Measurements from ENCODE around the gene VGF. TPM values are rescaled to one million over a fixed set of nuclear protein-coding genes. Genes with fewer than 3 reads are reported as not detected.

Gene VGF
- total RNA-seq, 1 experiment from 2014 or later = 4.4 TPM

- no peak for TF ChIP-seq POLR2AphosphoS5 (IDR thresholded peaks at IDR 0.05; ENCODE audit: low read depth, low read length)
- TF ChIP-seq SIN3A (IDR thresholded peaks at IDR 0.05; ENCODE audit: borderline replicate concordance, insufficient read depth, low read depth, low read length) = no peak
- TF ChIP-seq TCF7L2 (IDR thresholded peaks at IDR 0.05; ENCODE audit: low read depth, low read length) = peak; percentile 52; the same call in 1 of the 2 replicates
- no peak overlapping the region for H3K27ac ChIP-seq (ENCODE audit: low read length)
- H3K4me1 ChIP-seq (ENCODE audit: control insufficient read depth, insufficient read depth, low read length) = peaks cover 47% of the 10 kb centered on the region
- no peaks in the 10 kb centered on the region for H3K9me3 ChIP-seq (ENCODE audit: control insufficient read depth, insufficient read depth, low read depth, low read length)
- in situ Hi-C loops (cut with HindIII; ENCODE audit: low pct_unique_long_range_greater_than_20kb, low sequenced_read_pairs) (no loop called here), intact Hi-C loops (cut with micrococcal nuclease; ENCODE audit: unreplicated experiment) (no loop called here)
- no peaks in the 10 kb centered on the region for H3K36me3 ChIP-seq (ENCODE audit: control insufficient read depth, insufficient read depth, low read length)
- ATAC-seq (no peak), DNase-seq (ENCODE audit: low read depth, low spot score) (no peak)
- H3K27me3 ChIP-seq (ENCODE audit: control insufficient read depth, insufficient read depth, low read length) = peaks cover 16% of the 10 kb centered on the region
- BruUV-seq (replicated peaks) = no TSS peak
- ChIA-PET POLR2A (interaction anchor here (0.6 kb wide), 2 partner anchors 86 to 91 kb away, joined by 6 to 11 read pairs; partner anchors contain the start of gene TRIM56), CTCF (interaction anchor here (0.9 to 1.6 kb wide), 4 partner anchors 21 to 27 kb away, joined by 3 to 10 read pairs (median 6); no protein-coding TSS in a partner anchor)
- no peak overlapping the region for H3K4me3 ChIP-seq (ENCODE audit: low read depth in 2 of 2, low read length in 2 of 2)
Measured at GRCh38 chr7:101170617-101171441, 5.5 kb upstream of the VGF start.

GRCh38 chr7:101169838-101170551 is 4.6 kb upstream of the VGF start:
- in situ Hi-C loops (cut with HindIII; ENCODE audit: low pct_unique_long_range_greater_than_20kb, low sequenced_read_pairs) = no loop called here

More at GRCh38 chr7:101169838-101170551, 4.6 kb upstream of the VGF start:
- Histone ChIP-seq H3K4me1 (ENCODE audit: control insufficient read depth, insufficient read depth, low read length) (peaks cover 50% of the 10 kb centered on the region), H3K9me3 (ENCODE audit: control insufficient read depth, insufficient read depth, low read depth, low read length) (no peaks in the 10 kb centered on the region), H3K36me3 (ENCODE audit: control insufficient read depth, insufficient read depth, low read length) (no peaks in the 10 kb centered on the region), H3K4me3 (ENCODE audit: low read depth in 2 of 2, low read length in 2 of 2) (peak overlapping the region; percentile 8 to 46; a peak in 3 of 4 replicates), H3K27me3 (ENCODE audit: control insufficient read depth, insufficient read depth, low read length) (peaks cover 16% of the 10 kb centered on the region), H3K27ac (ENCODE audit: low read length) (no peak overlapping the region)
- ChIA-PET CTCF (interaction anchor here (0.9 to 1.6 kb wide), 2 partner anchors 23 to 26 kb away, joined by 5 to 10 read pairs; no protein-coding TSS in a partner anchor), POLR2A (interaction anchor here (0.6 kb wide), 1 partner anchor 90 kb away, joined by 6 read pairs; no protein-coding TSS in a partner anchor)
- no TSS peak for BruUV-seq (replicated peaks)
- DNase-seq (ENCODE audit: low read depth, low spot score) (no peak), ATAC-seq (peak; percentile 43)
- intact Hi-C loops (cut with micrococcal nuclease; ENCODE audit: unreplicated experiment) = no loop called here
- no peak for TF ChIP-seq POLR2AphosphoS5 (IDR thresholded peaks at IDR 0.05; ENCODE audit: low read depth, low read length)
- TF ChIP-seq SIN3A (IDR thresholded peaks at IDR 0.05; ENCODE audit: borderline replicate concordance, insufficient read depth, low read depth, low read length) = no peak
- peak in 1 of 2 experiments; percentile 73; a peak in 2 of 4 replicates for TF ChIP-seq REST (IDR thresholded peaks at IDR 0.05; ENCODE audit: insufficient read depth in 1 of 2, low read depth in 2 of 2, low read length in 1 of 2)
- TF ChIP-seq CTCF (IDR thresholded peaks at IDR 0.05) = peak; percentile 98
- TF ChIP-seq TCF7L2 (IDR thresholded peaks at IDR 0.05; ENCODE audit: low read depth, low read length) = no peak

Measured in Panc1 (cell line).